GM10248 (cell line): Measurements from ENCODE around the gene PGLYRP4.

Experiments
- CTCF ChIA-PET: fragments of 300-600 bp; sonication (Branson Sonifier 250); formaldehyde crosslinking; extraction: SDS; loops from one replicate; lab custom pipeline; 2021; ENCODE audit warnings: antibody characterized with exemption; lab: Yijun Ruan, JAX
- POLR2A ChIA-PET: fragments of 350-650 bp; sonication (Branson Sonifier 250); formaldehyde crosslinking; extraction: SDS; loops from one replicate; lab custom pipeline; 2020; ENCODE audit warnings: antibody characterized with exemption; lab: Yijun Ruan, JAX
- DNase-seq: peaks from one replicate; pipeline ENCODE4 v3.0.0; 2012; ENCODE audit errors: extremely low spot score
- CTCF ChIP-seq: IDR thresholded peaks from 2 replicates; pipeline ENCODE4 v1.5.1; 2012; ENCODE audit warnings: mild to moderate bottlenecking, low read depth; ENCODE audit errors: extremely low read depth, missing control alignments, control extremely low read depth

The PGLYRP4 gene

GRCh38 chr1:153364156-153364555, 15.5 kb upstream of the PGLYRP4 start:
- ChIA-PET CTCF (interaction anchor here (1.6 to 2.7 kb wide), 2 partner anchors 11 to 12 kb away, joined by 4 to 10 read pairs; no protein-coding TSS in a partner anchor), POLR2A (no interaction called here)
- TF ChIP-seq CTCF = no peak
- no peak for DNase-seq

GRCh38 chr1:153363641-153364040, 15.0 kb upstream of the PGLYRP4 start:
- CTCF ChIA-PET = interaction anchor here (2.7 kb wide), 1 partner anchor 10 kb away, joined by 10 read pairs; no protein-coding TSS in a partner anchor
- DNase-seq = no peak
- TF ChIP-seq CTCF = no peak
- POLR2A ChIA-PET = no interaction called here

- POLR2A ChIA-PET = no interaction called here
- no peak for DNase-seq
- CTCF ChIA-PET = interaction anchor here (1.1 to 1.6 kb wide), 3 partner anchors 10 to 132 kb away, joined by 5 to 18 read pairs (median 5); no protein-coding TSS in a partner anchor
- TF ChIP-seq CTCF = no peak
Measured at GRCh38 chr1:153362187-153362775, 13.6 kb upstream of the PGLYRP4 start.

GRCh38 chr1:153361480-153362109, 13.0 kb upstream of the PGLYRP4 start:
- no peak for DNase-seq
- no peak for TF ChIP-seq CTCF
- POLR2A ChIA-PET = no interaction called here
- CTCF ChIA-PET = interaction anchor here (1.1 to 1.6 kb wide), 3 partner anchors 9 to 133 kb away, joined by 5 to 18 read pairs (median 5); no protein-coding TSS in a partner anchor

- TF ChIP-seq CTCF = no peak
- ChIA-PET POLR2A (no interaction called here), CTCF (interaction anchor here (1.1 to 1.6 kb wide), 5 partner anchors 8 to 135 kb away, joined by 3 to 18 read pairs (median 5); no protein-coding TSS in a partner anchor)
- DNase-seq = no peak
Measured at GRCh38 chr1:153360592-153361479, 12.2 kb upstream of the PGLYRP4 start.

GRCh38 chr1:153360190-153360589, 11.5 kb upstream of the PGLYRP4 start:
- no peak for DNase-seq
- POLR2A ChIA-PET = no interaction called here
- TF ChIP-seq CTCF = no peak
- CTCF ChIA-PET = interaction anchor here (1.3 to 1.6 kb wide), 2 partner anchors 134 to 135 kb away, joined by 3 to 5 read pairs; no protein-coding TSS in a partner anchor
